GM21825 (cell line): Measurements from ENCODE around the gene PRDM16.

ENCODE experiments used
- ATAC-seq: cut with Tn5 transposase; IDR thresholded peaks from one replicate; pipeline ENCODE4 v1.9.1; 2021; ENCODE audit warnings: mild to moderate bottlenecking, moderate library complexity; ENCODE audit not compliant: unreplicated experiment

The PRDM16 gene

GRCh38 chr1:3401585-3402257 is 332.7 kb downstream of the PRDM16 start:
- no peak for ATAC-seq

- ATAC-seq: no peak
Observed at GRCh38 chr1:3402258-3403010, 333.4 kb downstream of the PRDM16 start.

- ATAC-seq: no peak
Observed at GRCh38 chr1:3403011-3403345, 334.0 kb downstream of the PRDM16 start.

- ATAC-seq: no peak
Observed at GRCh38 chr1:3403388-3404231, 334.6 kb downstream of the PRDM16 start.

- no peak for ATAC-seq
Observed at GRCh38 chr1:3404301-3404700, 335.3 kb downstream of the PRDM16 start.

- ATAC-seq: no peak
Observed at GRCh38 chr1:3404801-3405200, 335.8 kb downstream of the PRDM16 start.

GRCh38 chr1:3405491-3405890 is 336.5 kb downstream of the PRDM16 start:
- no peak for ATAC-seq

GRCh38 chr1:3405974-3406867 is 337.2 kb downstream of the PRDM16 start:
- no peak for ATAC-seq

- no peak for ATAC-seq
Observed at GRCh38 chr1:3407021-3407420, 338.0 kb downstream of the PRDM16 start.

- ATAC-seq: no peak
Observed at GRCh38 chr1:3408751-3409266, 339.8 kb downstream of the PRDM16 start.

- no peak for ATAC-seq
Observed at GRCh38 chr1:3409366-3410141, 340.6 kb downstream of the PRDM16 start.

- ATAC-seq: no peak
Observed at GRCh38 chr1:3410142-3410925, 341.3 kb downstream of the PRDM16 start.

- ATAC-seq: no peak
Observed at GRCh38 chr1:3411806-3412205, 342.8 kb downstream of the PRDM16 start.

- no peak for ATAC-seq
Observed at GRCh38 chr1:3412376-3412775, 343.4 kb downstream of the PRDM16 start.

GRCh38 chr1:3413975-3414710 is 345.1 kb downstream of the PRDM16 start:
- ATAC-seq: no peak

GRCh38 chr1:3415260-3416090 is 346.5 kb downstream of the PRDM16 start:
- no peak for ATAC-seq

GRCh38 chr1:3417082-3417739 is 348.2 kb downstream of the PRDM16 start:
- no peak for ATAC-seq
